Sigmoid colon (tissue), 7 donors: Measurements from ENCODE around the gene ABHD16B. TPM values are rescaled to one million over a fixed set of nuclear protein-coding genes. Genes with fewer than 3 reads are reported as not detected.

Experiments used
- DNase-seq: peaks from one replicate; pipeline ENCODE4 v3.0.0-alpha.2; 2019
- H3K27ac ChIP-seq, 4 donors: fragments of 200-600 bp; sonication (generic); one replicate each; pipeline ENCODE4 v1.5.1; 2016 to 2019; ENCODE audit warnings: mild to moderate bottlenecking in 1 of 4
- H3K27me3 ChIP-seq, 3 donors: fragments of 200-600 bp; sonication (generic); one replicate each; pipeline ENCODE4 v1.5.1; 2019; ENCODE audit warnings: mild to moderate bottlenecking in 1 of 3
- H3K36me3 ChIP-seq, 4 donors: fragments of 200-600 bp; sonication (generic); one replicate each; pipeline ENCODE4 v1.5.1; 2016 to 2019
- H3K4me1 ChIP-seq, 4 donors: fragments of 200-600 bp; sonication (generic); one replicate each; pipeline ENCODE4 v1.5.1; 2017 to 2019
- H3K4me3 ChIP-seq, 4 donors: fragments of 200-600 bp; sonication (generic); one replicate each; pipeline ENCODE4 v1.5.1; 2017 to 2019; ENCODE audit warnings: mild to moderate bottlenecking in 2 of 4, moderate library complexity in 1 of 4
- H3K9me3 ChIP-seq, 4 donors: fragments of 200-600 bp in 3 of 4; sonication (generic) in 3 of 4; one replicate each; pipeline versions ENCODE4 v1.5.1 to v1.6.1; 2013 to 2019
- EP300 ChIP-seq, 4 donors: sonication (generic); formaldehyde crosslinking; IDR thresholded peaks; one replicate each; pipeline ENCODE4 v1.6.1; 2017; ENCODE audit warnings: antibody characterized with exemption in 4 of 4
- POLR2A ChIP-seq, 2 donors: fragments of 450-650 bp; IDR thresholded peaks; one replicate each; pipeline ENCODE4 v1.6.1; 2016; ENCODE audit warnings: antibody characterized with exemption in 2 of 2, mild to moderate bottlenecking in 2 of 2, moderate library complexity in 2 of 2
- POLR2AphosphoS5 ChIP-seq, 4 donors: sonication (generic); formaldehyde crosslinking; IDR thresholded peaks; one replicate each; pipeline ENCODE4 v1.6.1; 2017; ENCODE audit warnings: antibody characterized with exemption in 4 of 4
- WGBS, 2 donors: extraction: QIAGEN DNeasy Blood & Tissue Kit; methylation state at CpG; one replicate each; pipeline ENCODE4 v1.1.7; 2013; 5-methylcytosine and 5-hydroxymethylcytosine counted together
- intact Hi-C: fragments of 100-400 bp; cut with DNase I; formaldehyde crosslinking; loops from one replicate; pipeline ENCODE4 v1.15.1; 2023
- polyA plus RNA-seq, 3 donors: library from polyadenylated mRNA; stranded (reverse); fragments of 200-250 nt; gene quantifications; one replicate each; pipeline ENCODE4 v1.2.3, GENCODE V29; 2013
- total RNA-seq, 4 donors: library from RNA; depleted of rRNA; stranded (reverse); fragments of >200 nt; gene quantifications; one replicate each; pipeline ENCODE4 v1.1.0, GENCODE V29; 2016
- TF ChIP-seq, protein P1 (sequence below), 4 experiments: fragments of 450-650 bp in 3 of 4; fragments of 200-600 bp in 1 of 4; IDR thresholded peaks; one replicate each; pipeline ENCODE4 v1.5.1; 2016 to 2019; ENCODE audit warnings: antibody characterized with exemption in 4 of 4, mild to moderate bottlenecking in 3 of 4, moderate library complexity in 2 of 4
- donor health status: healthy with polysubstance abuse.
- donor health status: Bipolar disorder and iron deficiency.
- donor health status: healthy.

ABHD16B gene
- not detected for total RNA-seq
- polyA plus RNA-seq: under 1 TPM in 1 of 3 donors, not detected in 2; 0.44 TPM

DNA sequence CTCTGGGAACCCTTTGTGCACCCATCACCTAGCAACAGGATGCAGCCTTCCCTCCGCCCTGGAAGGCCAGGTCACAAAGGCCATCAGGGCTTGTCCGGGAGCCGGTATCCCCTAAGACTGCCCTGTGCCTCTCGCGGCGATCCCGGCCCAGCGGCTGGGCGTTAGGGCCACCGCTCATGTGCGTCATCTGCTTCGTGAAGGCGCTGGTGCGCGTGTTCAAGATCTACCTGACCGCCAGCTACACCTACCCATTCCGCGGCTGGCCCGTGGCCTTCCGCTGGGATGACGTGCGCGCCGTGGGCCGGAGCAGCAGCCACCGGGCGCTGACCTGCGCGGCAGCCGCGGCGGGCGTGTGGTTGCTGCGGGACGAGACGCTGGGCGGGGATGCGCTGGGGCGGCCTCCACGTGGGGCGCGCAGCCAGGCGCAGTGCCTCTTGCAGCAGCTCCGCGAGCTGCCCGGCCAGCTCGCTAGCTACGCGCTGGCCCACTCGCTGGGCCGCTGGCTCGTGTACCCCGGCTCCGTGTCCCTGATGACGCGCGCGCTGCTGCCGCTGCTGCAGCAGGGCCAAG is at the start of gene ABHD16B:
Gene ABHD16B (plus strand): TSS at position 134 of the 570 bp plus-strand sequence. CDS start 43 bp downstream, at position 177.
- peaks cover 4 to 27% (median 19%) of the 10 kb centered on the region in 3 donors for H3K27me3 ChIP-seq
- TF ChIP-seq, protein P1, sequence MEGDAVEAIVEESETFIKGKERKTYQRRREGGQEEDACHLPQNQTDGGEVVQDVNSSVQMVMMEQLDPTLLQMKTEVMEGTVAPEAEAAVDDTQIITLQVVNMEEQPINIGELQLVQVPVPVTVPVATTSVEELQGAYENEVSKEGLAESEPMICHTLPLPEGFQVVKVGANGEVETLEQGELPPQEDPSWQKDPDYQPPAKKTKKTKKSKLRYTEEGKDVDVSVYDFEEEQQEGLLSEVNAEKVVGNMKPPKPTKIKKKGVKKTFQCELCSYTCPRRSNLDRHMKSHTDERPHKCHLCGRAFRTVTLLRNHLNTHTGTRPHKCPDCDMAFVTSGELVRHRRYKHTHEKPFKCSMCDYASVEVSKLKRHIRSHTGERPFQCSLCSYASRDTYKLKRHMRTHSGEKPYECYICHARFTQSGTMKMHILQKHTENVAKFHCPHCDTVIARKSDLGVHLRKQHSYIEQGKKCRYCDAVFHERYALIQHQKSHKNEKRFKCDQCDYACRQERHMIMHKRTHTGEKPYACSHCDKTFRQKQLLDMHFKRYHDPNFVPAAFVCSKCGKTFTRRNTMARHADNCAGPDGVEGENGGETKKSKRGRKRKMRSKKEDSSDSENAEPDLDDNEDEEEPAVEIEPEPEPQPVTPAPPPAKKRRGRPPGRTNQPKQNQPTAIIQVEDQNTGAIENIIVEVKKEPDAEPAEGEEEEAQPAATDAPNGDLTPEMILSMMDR (IDR thresholded peaks at IDR 0.05): no peak
- no peak for TF ChIP-seq POLR2AphosphoS5 (IDR thresholded peaks at IDR 0.05)
- TF ChIP-seq POLR2A (IDR thresholded peaks at IDR 0.05): no peak
- TF ChIP-seq EP300 (IDR thresholded peaks at IDR 0.05): no peak
- no peak for DNase-seq
- H3K9me3 ChIP-seq: no peaks in the 10 kb centered on the region
- H3K4me1 ChIP-seq: peaks cover 4 to 38% (median 33%) of the 10 kb centered on the region in 4 donors
- H3K4me3 ChIP-seq: no peak within 1 kb of the TSS
- intact Hi-C loops: loop anchor here (5.0 kb wide), 2 partner anchors 34 to 74 kb away; no protein-coding TSS in a partner anchor
- H3K27ac ChIP-seq: no peak within 1 kb of the TSS
- H3K36me3 ChIP-seq: peaks cover 0 to 16% (median 8%) of the 10 kb centered on the region in 4 donors
- WGBS, 2 donors: 96 to 97% methylated on average over 59 of the region's 59 CpGs

DNA sequence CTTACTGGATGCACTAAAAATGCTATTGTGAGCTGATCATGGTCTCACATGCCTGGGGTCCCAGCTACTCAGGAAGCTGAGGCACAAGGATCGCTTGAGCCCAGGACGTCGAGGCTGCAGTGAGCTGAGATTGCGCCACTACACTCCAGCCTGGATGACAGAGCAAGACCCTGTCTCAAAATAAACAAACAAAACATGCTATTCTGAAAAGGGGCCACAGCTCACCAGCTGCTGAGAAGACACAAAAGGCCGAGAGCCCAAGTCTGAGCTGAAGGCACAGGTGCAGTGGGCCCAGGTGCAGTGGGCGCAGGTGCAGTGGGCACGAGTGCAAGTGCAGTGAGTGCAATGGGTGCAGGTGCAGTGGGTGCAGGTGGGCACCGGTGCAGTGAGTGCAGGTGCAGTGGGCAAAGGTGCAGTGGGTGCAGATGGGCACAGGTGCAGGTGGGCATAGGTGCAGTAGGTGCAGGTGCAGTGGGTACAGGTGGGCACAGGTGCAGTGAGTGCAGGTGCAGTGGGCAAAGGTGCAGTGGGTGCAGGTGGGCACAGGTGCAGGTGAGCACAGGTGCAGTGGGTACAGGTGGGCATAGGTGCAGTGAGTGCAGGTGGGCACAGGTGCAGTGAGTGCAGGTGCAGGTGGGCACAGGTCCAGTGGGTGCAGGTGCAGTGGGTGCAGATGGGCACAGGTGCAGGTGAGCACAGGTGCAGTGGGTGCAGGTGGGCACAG is 46.2 kb upstream of the ABHD16B start:
- WGBS, 2 donors: 75 to 78% methylated on average over 8 of the region's 8 CpGs
- H3K27ac ChIP-seq: no peak overlapping the region
- intact Hi-C loops: no loop called here

DNA sequence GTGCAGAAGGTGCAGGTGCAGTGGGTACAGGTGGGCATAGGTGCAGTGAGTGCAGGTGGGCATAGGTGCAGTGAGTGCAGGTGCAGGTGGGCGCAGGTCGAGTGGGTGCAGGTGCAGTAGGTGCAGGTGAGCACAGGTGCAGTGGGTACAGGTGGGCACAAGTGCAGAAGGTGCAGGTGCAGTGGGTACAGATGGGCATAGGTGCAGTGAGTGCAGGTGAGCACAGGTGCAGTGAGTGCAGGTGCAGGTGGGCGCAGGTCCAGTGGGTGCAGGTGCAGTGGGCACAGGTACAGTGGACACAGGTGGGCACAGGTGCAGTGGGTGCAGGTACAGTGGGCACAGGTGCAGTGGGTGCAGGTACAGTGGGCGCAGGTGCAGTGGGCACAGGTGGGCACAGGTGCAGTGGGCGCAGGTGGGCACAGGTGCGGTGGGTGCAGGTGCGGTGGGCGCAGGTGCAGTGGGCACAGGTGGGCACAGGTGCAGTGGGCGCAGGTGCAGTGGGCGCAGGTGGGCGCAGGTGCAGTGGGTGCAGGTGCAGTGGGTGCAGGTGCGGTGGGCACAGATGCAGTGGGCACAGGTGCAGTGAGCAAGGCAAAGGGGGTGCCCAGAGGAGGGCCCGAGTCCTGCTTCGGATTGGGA is 45.6 kb upstream of the ABHD16B start:
- intact Hi-C loops: no loop called here
- H3K4me3 ChIP-seq: no peak overlapping the region
- H3K4me1 ChIP-seq: no peaks in the 10 kb centered on the region
- H3K27ac ChIP-seq: no peak overlapping the region
- no peaks in the 10 kb centered on the region for H3K36me3 ChIP-seq
- DNase-seq: no peak
- WGBS, 2 donors: 82 to 93% methylated on average over 14 of the region's 14 CpGs
- H3K27me3 ChIP-seq: no peaks in the 10 kb centered on the region
- TF ChIP-seq EP300 (IDR thresholded peaks at IDR 0.05): no peak
- H3K9me3 ChIP-seq: no peaks in the 10 kb centered on the region

More for the DNA sequence above, 46.2 kb upstream of the ABHD16B start:
- TF ChIP-seq, protein P1 (IDR thresholded peaks at IDR 0.05): no peak
- TF ChIP-seq POLR2AphosphoS5 (IDR thresholded peaks at IDR 0.05): no peak
- TF ChIP-seq EP300 (IDR thresholded peaks at IDR 0.05): no peak
- no peak for TF ChIP-seq POLR2A (IDR thresholded peaks at IDR 0.05)
- no peak for DNase-seq
- Histone ChIP-seq H3K36me3 (no peaks in the 10 kb centered on the region), H3K27me3 (no peaks in the 10 kb centered on the region), H3K4me3 (no peak overlapping the region), H3K9me3 (no peaks in the 10 kb centered on the region), H3K4me1 (no peaks in the 10 kb centered on the region)

DNA sequence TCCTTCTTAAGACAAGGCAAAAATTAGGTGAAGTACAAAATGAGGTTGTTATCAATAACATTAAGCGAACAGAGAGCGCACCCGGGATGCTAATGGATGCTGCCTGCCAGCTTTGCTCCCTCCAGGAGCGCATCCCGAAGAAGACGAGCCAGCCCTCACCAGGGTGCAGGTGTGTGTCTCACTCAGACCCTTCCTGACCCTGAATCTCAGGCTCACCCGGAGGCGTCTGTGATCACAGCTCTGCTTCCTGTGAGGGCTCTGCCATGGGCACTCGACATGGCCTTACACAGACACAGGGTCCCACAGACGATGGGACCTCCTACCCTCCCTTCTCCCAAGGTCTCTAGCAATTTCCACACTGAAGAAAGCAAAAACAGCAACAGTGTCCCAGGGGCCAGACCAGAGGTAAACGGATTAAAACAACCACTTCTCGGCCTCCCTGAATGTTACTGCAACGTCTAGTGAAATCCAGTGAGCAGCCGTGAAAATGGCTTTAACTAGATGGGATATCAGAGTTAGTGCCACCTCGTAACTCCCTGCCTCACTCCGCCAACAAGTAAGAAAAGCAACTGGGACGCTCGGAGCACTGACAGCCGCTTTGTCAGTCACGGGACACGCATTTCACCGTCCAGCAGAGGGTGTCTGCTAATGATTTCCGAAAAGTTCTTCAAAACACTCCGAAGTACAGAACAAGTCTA is 41.9 kb upstream of the ABHD16B start:
- Histone ChIP-seq H3K9me3 (no peaks in the 10 kb centered on the region), H3K4me1 (no peaks in the 10 kb centered on the region), H3K27me3 (peaks cover 0 to 7% (median 0%) of the 10 kb centered on the region in 3 donors), H3K27ac (peak overlapping the region in 1 of 4 donors; percentile 6), H3K36me3 (no peaks in the 10 kb centered on the region), H3K4me3 (peak overlapping the region in 1 of 4 donors; percentile 1)
- TF ChIP-seq POLR2A (IDR thresholded peaks at IDR 0.05) (no peak), EP300 (IDR thresholded peaks at IDR 0.05) (no peak)
- TF ChIP-seq, protein P1 (IDR thresholded peaks at IDR 0.05): peak in 2 of 4 experiments; percentile 5 to 9
- peak; percentile 69 for DNase-seq
- intact Hi-C loops: no loop called here
- 32 to 69% methylated on average over 24 of the region's 24 CpGs for WGBS, 2 donors
